Suprapubic skin (tissue), 4 donors: ENCODE data around the gene PTPRD. TPM values are rescaled to one million over a fixed set of nuclear protein-coding genes. Genes with fewer than 3 reads are reported as not detected.
"Not testable (repeated sequence)": the region's sequence is repeated elsewhere in the genome, so short reads cannot be mapped to it uniquely, and the experiment has no call there.

Source experiments
- DNase-seq, 2 donors: peaks; one replicate each; pipeline ENCODE4 v3.0.0-alpha.2; 2019; ENCODE audit warnings: low spot score in 2 of 2
- H3K27ac ChIP-seq: fragments of 200-600 bp; sonication (generic); one replicate; pipeline ENCODE4 v1.5.1; 2019
- H3K27me3 ChIP-seq: fragments of 200-600 bp; sonication (generic); one replicate; pipeline ENCODE4 v1.5.1; 2019
- H3K36me3 ChIP-seq: fragments of 200-600 bp; sonication (generic); one replicate; pipeline ENCODE4 v1.5.1; 2019
- H3K4me1 ChIP-seq: fragments of 200-600 bp; sonication (generic); one replicate; pipeline ENCODE4 v1.5.1; 2019
- H3K4me3 ChIP-seq: fragments of 200-600 bp; sonication (generic); one replicate; pipeline ENCODE4 v1.5.1; 2019; ENCODE audit warnings: mild to moderate bottlenecking
- H3K9me3 ChIP-seq: fragments of 200-600 bp; sonication (generic); one replicate; pipeline ENCODE4 v1.5.1; 2019
- EP300 ChIP-seq: sonication (generic); formaldehyde crosslinking; IDR thresholded peaks from one replicate; pipeline ENCODE4 v1.6.1; 2017; ENCODE audit warnings: antibody characterized with exemption
- POLR2A ChIP-seq, 2 donors: fragments of 450-650 bp; IDR thresholded peaks; one replicate each; pipeline ENCODE4 v1.6.1; 2017; ENCODE audit warnings: antibody characterized with exemption in 2 of 2, mild to moderate bottlenecking in 2 of 2, moderate library complexity in 2 of 2
- POLR2AphosphoS5 ChIP-seq, 3 donors: sonication (generic); formaldehyde crosslinking; IDR thresholded peaks; one replicate each; pipeline ENCODE4 v1.6.1; 2017; ENCODE audit warnings: antibody characterized with exemption in 3 of 3
- WGBS: methylation state at CpG from one replicate; pipeline ENCODE4 v1.1.5; 2018; 5-methylcytosine and 5-hydroxymethylcytosine counted together
- total RNA-seq, 4 donors: library from RNA; depleted of rRNA; stranded (reverse); fragments of >200 nt; gene quantifications; one replicate each; pipeline ENCODE4 v1.1.0, GENCODE V29; 2016
- TF ChIP-seq, protein P1 (sequence below), 2 donors: fragments of 200-600 bp in 1 of 2; fragments of 450-650 bp in 1 of 2; sonication (generic) in 1 of 2; IDR thresholded peaks; one replicate each; pipeline ENCODE4 v1.5.1; 2016 to 2019; ENCODE audit warnings: antibody characterized with exemption in 2 of 2, mild to moderate bottlenecking in 1 of 2, moderate library complexity in 1 of 2

Gene PTPRD
- total RNA-seq, 4 donors from 2014 or later, result 0.49 to 3.3 (median 2.5) TPM

DNA sequence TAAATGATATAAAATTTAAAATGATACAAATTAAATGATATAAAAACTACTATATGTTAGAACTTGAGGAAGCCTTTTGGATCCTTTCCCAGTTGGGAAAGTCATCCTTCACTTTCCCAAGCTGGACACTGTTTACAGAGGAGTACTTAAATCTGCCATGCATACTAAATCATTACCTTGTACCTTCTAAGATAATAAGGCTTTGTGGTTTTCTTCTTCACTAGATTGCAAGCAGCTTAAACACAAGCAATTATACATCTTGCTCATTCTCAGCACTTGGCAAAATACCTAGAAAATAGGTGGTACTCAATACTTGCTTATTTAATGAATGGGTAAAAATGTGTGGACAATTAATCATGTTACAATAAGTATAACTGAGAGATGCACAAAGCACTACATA is 666.8 kb downstream of the PTPRD start:
- no peaks in the 10 kb centered on the region for H3K27me3 ChIP-seq
- no peak for DNase-seq
- TF ChIP-seq POLR2A (IDR thresholded peaks at IDR 0.05), result no peak
- no peak for TF ChIP-seq EP300
- no peak for TF ChIP-seq POLR2AphosphoS5 (IDR thresholded peaks at IDR 0.05)
- TF ChIP-seq, protein P1, sequence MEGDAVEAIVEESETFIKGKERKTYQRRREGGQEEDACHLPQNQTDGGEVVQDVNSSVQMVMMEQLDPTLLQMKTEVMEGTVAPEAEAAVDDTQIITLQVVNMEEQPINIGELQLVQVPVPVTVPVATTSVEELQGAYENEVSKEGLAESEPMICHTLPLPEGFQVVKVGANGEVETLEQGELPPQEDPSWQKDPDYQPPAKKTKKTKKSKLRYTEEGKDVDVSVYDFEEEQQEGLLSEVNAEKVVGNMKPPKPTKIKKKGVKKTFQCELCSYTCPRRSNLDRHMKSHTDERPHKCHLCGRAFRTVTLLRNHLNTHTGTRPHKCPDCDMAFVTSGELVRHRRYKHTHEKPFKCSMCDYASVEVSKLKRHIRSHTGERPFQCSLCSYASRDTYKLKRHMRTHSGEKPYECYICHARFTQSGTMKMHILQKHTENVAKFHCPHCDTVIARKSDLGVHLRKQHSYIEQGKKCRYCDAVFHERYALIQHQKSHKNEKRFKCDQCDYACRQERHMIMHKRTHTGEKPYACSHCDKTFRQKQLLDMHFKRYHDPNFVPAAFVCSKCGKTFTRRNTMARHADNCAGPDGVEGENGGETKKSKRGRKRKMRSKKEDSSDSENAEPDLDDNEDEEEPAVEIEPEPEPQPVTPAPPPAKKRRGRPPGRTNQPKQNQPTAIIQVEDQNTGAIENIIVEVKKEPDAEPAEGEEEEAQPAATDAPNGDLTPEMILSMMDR (IDR thresholded peaks at IDR 0.05), result no peak

DNA sequence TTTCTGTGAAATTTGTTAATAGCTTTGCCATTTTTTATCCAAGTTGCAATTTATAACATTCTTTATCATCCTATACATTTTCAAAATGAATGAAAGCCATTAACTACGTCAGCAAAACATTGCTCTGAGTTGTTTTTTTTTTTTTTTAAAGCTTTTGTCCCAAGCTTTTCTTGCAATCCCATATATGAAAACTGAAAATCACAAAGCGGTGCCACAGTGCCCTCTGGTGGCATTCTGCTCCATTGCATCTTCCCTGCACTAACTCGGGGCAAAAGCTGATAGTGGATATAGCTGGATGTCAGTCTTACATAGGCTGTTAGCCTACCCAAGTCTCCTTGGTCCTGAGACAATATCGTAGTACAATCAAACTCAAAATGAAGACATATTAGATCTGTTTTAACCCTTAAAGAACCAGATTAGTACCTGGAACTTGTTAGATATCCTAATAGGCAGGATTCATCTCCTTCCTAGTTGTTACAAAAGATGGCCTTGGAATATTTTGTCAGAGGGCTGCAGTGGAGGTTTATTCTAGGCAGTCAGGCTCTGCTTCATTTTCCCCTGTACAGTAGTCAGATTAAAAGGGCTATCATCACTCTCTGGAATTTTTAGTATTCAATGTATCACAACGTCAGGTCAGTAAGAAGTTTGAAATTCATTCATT is 669.9 kb downstream of the PTPRD start:
- Histone ChIP-seq H3K36me3 (no peaks in the 10 kb centered on the region), H3K4me3 (no peak overlapping the region), H3K27me3 (no peaks in the 10 kb centered on the region), H3K9me3 (no peaks in the 10 kb centered on the region), H3K27ac (no peak overlapping the region), H3K4me1 (no peaks in the 10 kb centered on the region)
- DNase-seq, result peak in 1 of 2 donors; percentile 55
- no peak for TF ChIP-seq POLR2A (IDR thresholded peaks at IDR 0.05)
- no peak for TF ChIP-seq EP300
- TF ChIP-seq, protein P1 (IDR thresholded peaks at IDR 0.05), result peak; percentile 45 to 78
- 21% methylated on average over 5 of the region's 5 CpGs for WGBS

More for the DNA sequence above, 666.8 kb downstream of the PTPRD start:
- H3K4me1 ChIP-seq, result no peaks in the 10 kb centered on the region
- no peak overlapping the region for H3K27ac ChIP-seq
- no peaks in the 10 kb centered on the region for H3K9me3 ChIP-seq
- H3K4me3 ChIP-seq, result no peak overlapping the region
- no peaks in the 10 kb centered on the region for H3K36me3 ChIP-seq

GRCh38 chr9:9938432-9938831 is 674.4 kb downstream of the PTPRD start:
- Histone ChIP-seq H3K9me3 (no peaks in the 10 kb centered on the region), H3K4me3 (no peak overlapping the region), H3K27me3 (no peaks in the 10 kb centered on the region), H3K36me3 (no peaks in the 10 kb centered on the region), H3K4me1 (no peaks in the 10 kb centered on the region), H3K27ac (no peak overlapping the region)
- TF ChIP-seq EP300 (no peak), POLR2A (IDR thresholded peaks at IDR 0.05) (no peak), POLR2AphosphoS5 (IDR thresholded peaks at IDR 0.05) (no peak)
- TF ChIP-seq, protein P1 (IDR thresholded peaks at IDR 0.05), result no peak
- DNase-seq, result no peak
- 78% methylated on average over 4 of the region's 4 CpGs for WGBS

DNA sequence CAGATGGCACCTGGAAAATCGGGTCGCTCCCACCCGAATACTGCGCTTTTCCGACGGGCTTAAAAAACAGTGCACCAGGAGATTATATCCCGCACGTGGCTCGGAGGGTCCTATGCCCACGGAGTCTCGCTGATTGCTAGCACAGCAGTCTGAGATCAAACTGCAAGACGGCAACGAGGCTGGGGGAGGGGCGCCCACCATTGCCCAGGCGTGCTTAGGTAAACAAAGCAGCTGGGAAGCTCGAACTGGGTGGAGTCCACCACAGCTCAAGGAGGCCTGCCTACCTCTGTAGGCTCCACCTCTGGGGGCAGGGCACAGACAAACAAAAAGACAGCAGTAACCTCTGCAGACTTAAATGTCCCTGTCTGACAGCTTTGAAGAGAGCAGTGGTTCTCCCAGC is 681.3 kb downstream of the PTPRD start:
- not testable (repeated sequence) for H3K27me3 ChIP-seq, H3K36me3 ChIP-seq, H3K9me3 ChIP-seq, H3K27ac ChIP-seq, H3K4me1 ChIP-seq, H3K4me3 ChIP-seq, DNase-seq
- WGBS, result 93% methylated on average over 16 of the region's 16 CpGs

- Histone ChIP-seq H3K27ac (no peak overlapping the region), H3K9me3 (no peaks in the 10 kb centered on the region), H3K4me1 (no peaks in the 10 kb centered on the region), H3K36me3 (no peaks in the 10 kb centered on the region), H3K27me3 (no peaks in the 10 kb centered on the region), H3K4me3 (no peak overlapping the region)
- DNase-seq, result no peak
- TF ChIP-seq, protein P1 (IDR thresholded peaks at IDR 0.05), result no peak
- TF ChIP-seq POLR2AphosphoS5 (IDR thresholded peaks at IDR 0.05) (no peak), EP300 (no peak), POLR2A (IDR thresholded peaks at IDR 0.05) (no peak)
- WGBS, result 68% methylated on average over 3 of the region's 3 CpGs
Measured at GRCh38 chr9:9924376-9924775, 688.4 kb downstream of the PTPRD start.

GRCh38 chr9:9921805-9922204 is 691.0 kb downstream of the PTPRD start:
- 62% methylated on average over 2 of the region's 2 CpGs for WGBS
- DNase-seq, result no peak
- Histone ChIP-seq H3K27me3 (no peaks in the 10 kb centered on the region), H3K27ac (no peak overlapping the region), H3K4me1 (no peaks in the 10 kb centered on the region), H3K36me3 (no peaks in the 10 kb centered on the region), H3K4me3 (no peak overlapping the region), H3K9me3 (no peaks in the 10 kb centered on the region)
- TF ChIP-seq POLR2AphosphoS5 (IDR thresholded peaks at IDR 0.05) (no peak), EP300 (no peak), POLR2A (IDR thresholded peaks at IDR 0.05) (no peak)
- TF ChIP-seq, protein P1 (IDR thresholded peaks at IDR 0.05), result no peak
